DND-41 (cell line): ENCODE measurements around the gene CFAP221.

ENCODE experiments used
- ATAC-seq: fragments of 200-7000 bp; cut with Tn5 transposase; 3 replicates; pipeline ENCODE4 v1.9.1; 2021; ENCODE audit warnings: low read depth; ENCODE audit not compliant: insufficient read depth
- DNase-seq: peaks from one replicate; pipeline ENCODE4 v3.0.0-alpha.2; 2020
- H2AFZ ChIP-seq: 2 replicates; pipeline ENCODE4 v1.6.0; 2012; ENCODE audit warnings: low read depth, low read length
- H3K27ac ChIP-seq: 2 replicates; pipeline ENCODE4 v1.5.1; 2012; ENCODE audit warnings: low read length, inconsistent platforms
- H3K27me3 ChIP-seq: fragments of 200-600 bp; sonication (generic); 2 replicates; pipeline ENCODE4 v1.6.0; 2012; ENCODE audit warnings: low read length, mild to moderate bottlenecking, inconsistent platforms; ENCODE audit not compliant: insufficient read depth, poor library complexity
- H3K36me3 ChIP-seq: 2 replicates; pipeline ENCODE4 v1.5.1; 2012; ENCODE audit warnings: low read length, inconsistent platforms; ENCODE audit not compliant: insufficient read depth
- H3K4me1 ChIP-seq: 2 replicates; pipeline ENCODE4 v1.5.1; 2012; ENCODE audit warnings: mild to moderate bottlenecking, low read length; ENCODE audit not compliant: insufficient read depth
- H3K4me2 ChIP-seq: 2 replicates; pipeline ENCODE4 v1.6.0; 2012; ENCODE audit warnings: mild to moderate bottlenecking, moderate library complexity, low read length, inconsistent platforms; ENCODE audit not compliant: insufficient read depth
- H3K4me3 ChIP-seq, 2 experiments: fragments of 200-600 bp in 1 of 2; shearing (Covaris generic) in 1 of 2; 2 replicates each; pipeline ENCODE4 v1.5.1; 2012 to 2016; ENCODE audit warnings: inconsistent platforms in 2 of 2, low read length in 2 of 2, mild to moderate bottlenecking in 2 of 2, low read depth in 1 of 2, moderate library complexity in 1 of 2
- H3K79me2 ChIP-seq: 2 replicates; pipeline ENCODE4 v1.6.0; 2012; ENCODE audit warnings: low read length, inconsistent platforms; ENCODE audit not compliant: insufficient read depth
- H3K9ac ChIP-seq: 2 replicates; pipeline ENCODE4 v1.6.0; 2012; ENCODE audit warnings: low read depth, mild to moderate bottlenecking, inconsistent platforms, low read length, moderate library complexity
- H3K9me3 ChIP-seq: 2 replicates; pipeline ENCODE4 v1.5.1; 2012; ENCODE audit warnings: low read length, moderate library complexity, mild to moderate bottlenecking, inconsistent platforms; ENCODE audit not compliant: insufficient read depth, severe bottlenecking
- H4K20me1 ChIP-seq: 2 replicates; pipeline ENCODE4 v1.6.0; 2012; ENCODE audit warnings: low read length; ENCODE audit not compliant: insufficient read depth
- EZH2 ChIP-seq: IDR thresholded peaks from 3 replicates; pipeline ENCODE4 v1.6.1; 2012; ENCODE audit warnings: borderline replicate concordance, low read depth, mild to moderate bottlenecking, moderate library complexity, low read length, inconsistent platforms; ENCODE audit not compliant: severe bottlenecking
- TF ChIP-seq, protein P1 (sequence below): IDR thresholded peaks from 2 replicates; pipeline ENCODE4 v1.5.1; 2012; ENCODE audit warnings: borderline replicate concordance, low read length, moderate library complexity, mild to moderate bottlenecking; ENCODE audit not compliant: poor library complexity, severe bottlenecking; ENCODE audit errors: extremely low read depth

CFAP221 gene

DNA sequence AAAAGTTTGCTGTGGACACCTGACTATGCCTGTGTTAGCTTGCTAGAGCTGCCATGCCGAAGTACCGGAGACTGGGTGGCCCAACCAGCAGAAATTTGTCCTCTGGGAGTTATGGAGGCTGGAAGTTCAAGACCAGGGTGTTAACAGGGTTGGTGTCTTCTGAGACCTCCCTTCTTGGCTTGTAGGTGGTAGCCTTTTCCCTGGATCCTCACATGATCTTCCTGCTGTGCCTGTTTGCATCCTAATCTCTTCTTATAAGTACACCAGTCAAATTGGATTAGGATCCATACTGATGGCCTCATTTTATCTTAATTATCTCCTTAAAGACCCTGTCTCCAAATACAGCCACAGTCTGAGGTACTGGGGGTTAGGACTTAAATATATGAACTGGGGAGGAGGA is 135.6 kb downstream of the CFAP221 start:
- Histone ChIP-seq H3K4me1 (peaks cover 22% of the 10 kb centered on the region), H3K27ac (peak overlapping the region; percentile 79), H2AFZ (peak overlapping the region; percentile 95; the same call in 1 of the 2 replicates), H3K36me3 (peaks cover 28% of the 10 kb centered on the region), H3K4me2 (peak overlapping the region; percentile 87), H3K9ac (peak overlapping the region; percentile 91), H3K27me3 (peaks cover 3% of the 10 kb centered on the region), H3K79me2 (peaks cover 24% of the 10 kb centered on the region), H3K4me3 (peak overlapping the region; percentile 93 to 95), H3K9me3 (no peaks in the 10 kb centered on the region), H4K20me1 (peaks cover 25% of the 10 kb centered on the region; the same call in 1 of the 2 replicates)
- no peak for TF ChIP-seq EZH2
- TF ChIP-seq, protein P1, sequence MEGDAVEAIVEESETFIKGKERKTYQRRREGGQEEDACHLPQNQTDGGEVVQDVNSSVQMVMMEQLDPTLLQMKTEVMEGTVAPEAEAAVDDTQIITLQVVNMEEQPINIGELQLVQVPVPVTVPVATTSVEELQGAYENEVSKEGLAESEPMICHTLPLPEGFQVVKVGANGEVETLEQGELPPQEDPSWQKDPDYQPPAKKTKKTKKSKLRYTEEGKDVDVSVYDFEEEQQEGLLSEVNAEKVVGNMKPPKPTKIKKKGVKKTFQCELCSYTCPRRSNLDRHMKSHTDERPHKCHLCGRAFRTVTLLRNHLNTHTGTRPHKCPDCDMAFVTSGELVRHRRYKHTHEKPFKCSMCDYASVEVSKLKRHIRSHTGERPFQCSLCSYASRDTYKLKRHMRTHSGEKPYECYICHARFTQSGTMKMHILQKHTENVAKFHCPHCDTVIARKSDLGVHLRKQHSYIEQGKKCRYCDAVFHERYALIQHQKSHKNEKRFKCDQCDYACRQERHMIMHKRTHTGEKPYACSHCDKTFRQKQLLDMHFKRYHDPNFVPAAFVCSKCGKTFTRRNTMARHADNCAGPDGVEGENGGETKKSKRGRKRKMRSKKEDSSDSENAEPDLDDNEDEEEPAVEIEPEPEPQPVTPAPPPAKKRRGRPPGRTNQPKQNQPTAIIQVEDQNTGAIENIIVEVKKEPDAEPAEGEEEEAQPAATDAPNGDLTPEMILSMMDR = no peak
- no peak for DNase-seq
- no peak for ATAC-seq

DNA sequence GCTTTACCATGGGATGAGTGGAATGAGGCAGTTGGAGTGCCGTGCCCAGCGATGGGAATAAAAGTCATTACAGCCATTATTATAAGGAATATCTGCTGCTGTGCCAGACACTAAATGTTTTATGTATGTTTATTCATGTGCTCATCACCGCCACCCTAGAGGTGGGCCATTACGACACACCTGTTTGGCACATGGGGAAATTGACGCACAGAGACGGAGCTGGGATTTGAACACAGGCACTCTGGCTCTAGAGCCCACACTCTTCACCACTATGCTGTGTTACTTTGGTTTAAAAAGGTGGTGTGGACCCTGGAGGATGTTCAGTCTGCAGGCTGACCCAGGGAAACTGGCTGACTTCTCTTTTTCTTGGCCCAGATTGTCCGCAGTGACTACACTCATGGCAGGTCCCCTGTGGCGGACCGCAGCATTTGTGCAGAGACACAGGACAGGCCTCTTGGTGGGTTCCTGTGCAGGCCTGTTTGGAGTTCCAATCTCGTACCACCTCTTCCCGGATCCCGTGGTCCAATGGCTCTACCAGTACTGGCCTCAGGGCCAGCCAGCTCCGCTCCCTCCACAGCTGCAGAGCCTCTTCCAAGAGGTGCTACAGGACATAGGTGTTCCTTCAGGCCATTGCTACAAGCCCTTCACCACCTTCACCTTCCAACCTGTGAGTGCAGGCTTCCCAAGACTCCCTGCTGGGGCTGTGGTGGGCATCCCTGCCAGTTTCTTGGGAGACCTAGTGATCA is 136.4 kb downstream of the CFAP221 start:
- H3K4me2 ChIP-seq = peak overlapping the region; percentile 87
- peak overlapping the region; percentile 91 for H3K9ac ChIP-seq
- no peak overlapping the region for H2AFZ ChIP-seq
- ATAC-seq (no peak), DNase-seq (no peak)
- TF ChIP-seq, protein P1 = no peak
- no peak for TF ChIP-seq EZH2
- H3K27ac ChIP-seq = peak overlapping the region; percentile 16; the same call in 1 of the 2 replicates
- peaks cover 24% of the 10 kb centered on the region for H3K79me2 ChIP-seq
- H4K20me1 ChIP-seq = peaks cover 25% of the 10 kb centered on the region; the same call in 1 of the 2 replicates
- peak overlapping the region in 1 of 2 experiments; percentile 95; a peak in 2 of 4 replicates for H3K4me3 ChIP-seq
- peaks cover 28% of the 10 kb centered on the region for H3K36me3 ChIP-seq
- H3K4me1 ChIP-seq = peaks cover 22% of the 10 kb centered on the region
- H3K9me3 ChIP-seq = no peaks in the 10 kb centered on the region
- H3K27me3 ChIP-seq = no peaks in the 10 kb centered on the region

DNA sequence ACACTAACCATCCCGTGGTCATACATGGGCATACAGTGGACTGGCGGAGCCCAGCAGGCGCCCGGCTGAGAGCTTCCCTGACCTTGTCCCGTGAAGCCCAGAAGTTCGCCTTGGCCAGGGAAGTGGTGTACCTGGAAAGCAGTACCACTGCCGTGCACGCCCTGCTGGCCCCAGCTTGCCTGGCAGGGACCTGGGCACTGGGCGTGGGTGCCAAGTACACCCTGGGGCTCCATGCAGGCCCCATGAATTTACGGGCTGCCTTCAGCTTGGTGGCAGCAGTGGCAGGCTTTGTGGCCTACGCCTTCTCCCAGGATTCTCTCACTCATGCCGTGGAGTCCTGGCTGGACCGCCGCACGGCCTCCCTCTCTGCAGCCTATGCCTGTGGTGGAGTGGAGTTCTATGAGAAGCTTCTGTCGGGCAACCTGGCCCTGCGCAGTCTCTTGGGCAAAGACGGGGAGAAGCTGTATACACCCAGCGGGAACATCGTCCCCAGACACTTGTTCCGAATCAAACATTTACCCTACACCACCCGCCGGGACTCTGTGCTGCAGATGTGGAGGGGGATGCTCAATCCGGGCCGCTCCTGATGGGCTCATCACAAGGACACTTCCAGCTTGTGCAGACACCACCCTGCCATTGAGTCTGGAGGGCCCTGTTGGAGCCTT is 137.1 kb downstream of the CFAP221 start:
- Histone ChIP-seq H3K9me3 (no peaks in the 10 kb centered on the region), H3K36me3 (peaks cover 30% of the 10 kb centered on the region), H3K79me2 (peaks cover 24% of the 10 kb centered on the region), H3K4me1 (peaks cover 22% of the 10 kb centered on the region), H3K4me2 (peak overlapping the region; percentile 87; the same call in 1 of the 2 replicates), H3K27me3 (no peaks in the 10 kb centered on the region), H3K9ac (no peak overlapping the region), H3K4me3 (no peak overlapping the region), H3K27ac (no peak overlapping the region), H4K20me1 (peaks cover 25% of the 10 kb centered on the region; the same call in 1 of the 2 replicates), H2AFZ (no peak overlapping the region)
- DNase-seq = no peak
- no peak for TF ChIP-seq EZH2
- TF ChIP-seq, protein P1 = no peak
- ATAC-seq = no peak
